Calu3 (cell line): Measurements from ENCODE around the gene CNPY4. TPM values are rescaled to one million over a fixed set of nuclear protein-coding genes. Genes with fewer than 3 reads are reported as not detected.
A peak's percentile ranks its signal among the peaks of the same experiment; 100 is the strongest.

Source experiments
- BruUV-seq: library from RNA; stranded (reverse); fragments of 400-500 nt; replicated peaks from 2 replicates; lab custom pipeline; 2021; lab: Mats Ljungman, UMichigan
- CTCF ChIA-PET: fragments of 300-600 bp; sonication (Branson Sonifier 250); formaldehyde crosslinking; loops from one replicate; lab custom pipeline; 2022; ENCODE audit warnings: antibody characterized with exemption; lab: Charles Lee
- DNase-seq: peaks from one replicate; pipeline ENCODE4 v3.0.0; 2022
- H3K27ac Mint-ChIP-seq: one replicate; pipeline ENCODE4 v1.8.0; 2022; ENCODE audit warnings: mixed read lengths; ENCODE audit not compliant: unreplicated experiment
- H3K27me3 Mint-ChIP-seq: one replicate; pipeline ENCODE4 v1.8.0; 2022; ENCODE audit warnings: mixed read lengths; ENCODE audit not compliant: unreplicated experiment
- H3K36me3 Mint-ChIP-seq: one replicate; pipeline ENCODE4 v1.8.0; 2022; ENCODE audit warnings: mild to moderate bottlenecking, moderate library complexity, mixed read lengths; ENCODE audit not compliant: insufficient read depth, unreplicated experiment
- H3K4me1 Mint-ChIP-seq: one replicate; pipeline ENCODE4 v1.8.0; 2022; ENCODE audit warnings: mild to moderate bottlenecking, low read depth, mixed read lengths; ENCODE audit not compliant: unreplicated experiment
- H3K4me3 Mint-ChIP-seq: one replicate; pipeline ENCODE4 v1.8.0; 2022; ENCODE audit warnings: mild to moderate bottlenecking, low read depth, moderate library complexity, mixed read lengths; ENCODE audit not compliant: unreplicated experiment
- H3K9me3 Mint-ChIP-seq: one replicate; pipeline ENCODE4 v1.8.0; 2022; ENCODE audit warnings: low read depth, mixed read lengths; ENCODE audit not compliant: unreplicated experiment
- intact Hi-C: fragments of 100-400 bp; cut with micrococcal nuclease; formaldehyde crosslinking; loops from one replicate; pipeline ENCODE4 v1.10.0; 2022; ENCODE audit not compliant: unreplicated experiment
- total RNA-seq: library from RNA; stranded (reverse); gene quantifications from 2 replicates; pipeline ENCODE4 v1.2.3, GENCODE V29; 2022
- TF ChIP-seq, protein P1 (sequence below): fragments of 200-600 bp; IDR thresholded peaks from one replicate; pipeline ENCODE4 v1.8.0; 2022; ENCODE audit warnings: antibody characterized with exemption; ENCODE audit not compliant: unreplicated experiment

CNPY4 gene
- total RNA-seq, 1 experiment from 2014 or later, result 5.9 TPM

DNA sequence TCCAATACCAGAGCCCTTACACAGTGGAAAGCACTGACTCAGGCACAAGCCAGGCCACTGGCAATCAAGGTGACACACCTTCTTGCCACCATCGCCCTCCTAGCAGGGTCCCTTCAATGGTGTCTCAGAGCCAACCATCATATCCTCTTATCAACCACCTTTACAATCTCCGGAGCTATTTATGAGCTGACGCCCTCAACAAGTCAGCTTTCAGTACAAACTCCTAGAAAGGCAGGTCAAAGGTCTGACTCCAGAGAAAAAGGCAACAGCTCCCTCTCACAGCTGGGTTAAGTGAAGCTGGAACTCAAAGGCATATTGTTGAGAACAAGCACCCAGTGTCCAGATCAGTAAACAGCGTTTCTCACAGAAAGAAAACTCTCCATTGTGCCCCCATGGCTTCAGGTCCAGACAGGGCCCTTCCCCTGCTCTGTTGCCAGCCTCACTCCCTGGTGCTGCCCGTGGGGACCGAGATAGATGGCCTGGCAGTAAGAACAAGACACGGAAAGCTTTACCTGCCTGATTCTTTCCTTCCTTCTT, 40.3 kb upstream of the CNPY4 start:
- no peak overlapping the region for H3K27ac Mint-ChIP-seq
- peak overlapping the region; percentile 20 for H3K4me3 Mint-ChIP-seq
- intact Hi-C loops, result no loop called here
- peaks cover 75% of the 10 kb centered on the region for H3K36me3 Mint-ChIP-seq
- peaks cover 3% of the 10 kb centered on the region for H3K9me3 Mint-ChIP-seq
- CTCF ChIA-PET, result interaction anchor here (0.7 kb wide), 1 partner anchor 9 kb away, joined by 3 read pairs; no protein-coding TSS in a partner anchor
- no peaks in the 10 kb centered on the region for H3K27me3 Mint-ChIP-seq
- TF ChIP-seq, protein P1, sequence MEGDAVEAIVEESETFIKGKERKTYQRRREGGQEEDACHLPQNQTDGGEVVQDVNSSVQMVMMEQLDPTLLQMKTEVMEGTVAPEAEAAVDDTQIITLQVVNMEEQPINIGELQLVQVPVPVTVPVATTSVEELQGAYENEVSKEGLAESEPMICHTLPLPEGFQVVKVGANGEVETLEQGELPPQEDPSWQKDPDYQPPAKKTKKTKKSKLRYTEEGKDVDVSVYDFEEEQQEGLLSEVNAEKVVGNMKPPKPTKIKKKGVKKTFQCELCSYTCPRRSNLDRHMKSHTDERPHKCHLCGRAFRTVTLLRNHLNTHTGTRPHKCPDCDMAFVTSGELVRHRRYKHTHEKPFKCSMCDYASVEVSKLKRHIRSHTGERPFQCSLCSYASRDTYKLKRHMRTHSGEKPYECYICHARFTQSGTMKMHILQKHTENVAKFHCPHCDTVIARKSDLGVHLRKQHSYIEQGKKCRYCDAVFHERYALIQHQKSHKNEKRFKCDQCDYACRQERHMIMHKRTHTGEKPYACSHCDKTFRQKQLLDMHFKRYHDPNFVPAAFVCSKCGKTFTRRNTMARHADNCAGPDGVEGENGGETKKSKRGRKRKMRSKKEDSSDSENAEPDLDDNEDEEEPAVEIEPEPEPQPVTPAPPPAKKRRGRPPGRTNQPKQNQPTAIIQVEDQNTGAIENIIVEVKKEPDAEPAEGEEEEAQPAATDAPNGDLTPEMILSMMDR, result no peak
- no peak for DNase-seq
- H3K4me1 Mint-ChIP-seq, result peaks cover 11% of the 10 kb centered on the region
- BruUV-seq, result no TSS peak

DNA sequence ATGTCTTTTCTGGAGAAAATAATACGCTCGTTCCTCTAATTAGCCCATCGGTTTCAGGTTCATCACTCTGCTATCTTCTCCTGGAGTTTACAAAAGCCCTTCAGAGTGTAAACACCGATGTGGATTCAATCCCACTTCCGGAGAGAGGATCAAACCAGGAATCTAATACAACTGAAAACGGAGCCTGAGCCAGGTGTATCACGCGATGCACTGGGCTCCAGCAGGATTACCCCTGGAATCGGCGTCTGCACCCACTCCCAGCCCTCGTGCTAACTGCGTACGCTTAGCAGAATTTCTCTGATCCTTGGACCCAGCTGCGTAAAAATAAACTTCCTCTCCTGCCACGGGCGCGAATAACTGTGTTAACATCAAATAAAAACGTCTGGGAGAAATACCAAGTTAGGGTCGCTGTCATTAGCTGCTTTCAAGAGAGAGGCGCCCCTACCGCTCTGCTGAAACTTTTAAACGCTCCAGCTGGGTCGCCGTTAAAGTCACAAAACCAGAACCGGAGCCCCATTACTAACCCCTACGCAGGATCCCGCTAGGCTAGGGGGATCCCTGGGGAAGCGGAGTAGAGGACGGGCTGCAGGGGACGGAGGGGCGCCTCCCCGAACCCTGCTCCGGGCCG, 38.4 kb upstream of the CNPY4 start:
- no peaks in the 10 kb centered on the region for H3K9me3 Mint-ChIP-seq
- BruUV-seq, result TSS peak; percentile 59
- TF ChIP-seq, protein P1, result no peak
- peak overlapping the region; percentile 80 for H3K4me3 Mint-ChIP-seq
- peaks cover 11% of the 10 kb centered on the region for H3K4me1 Mint-ChIP-seq
- peaks cover 56% of the 10 kb centered on the region for H3K36me3 Mint-ChIP-seq
- intact Hi-C loops, result no loop called here
- DNase-seq, result no peak
- H3K27me3 Mint-ChIP-seq, result no peaks in the 10 kb centered on the region
- H3K27ac Mint-ChIP-seq, result peak overlapping the region; percentile 85
- CTCF ChIA-PET, result no interaction called here

DNA sequence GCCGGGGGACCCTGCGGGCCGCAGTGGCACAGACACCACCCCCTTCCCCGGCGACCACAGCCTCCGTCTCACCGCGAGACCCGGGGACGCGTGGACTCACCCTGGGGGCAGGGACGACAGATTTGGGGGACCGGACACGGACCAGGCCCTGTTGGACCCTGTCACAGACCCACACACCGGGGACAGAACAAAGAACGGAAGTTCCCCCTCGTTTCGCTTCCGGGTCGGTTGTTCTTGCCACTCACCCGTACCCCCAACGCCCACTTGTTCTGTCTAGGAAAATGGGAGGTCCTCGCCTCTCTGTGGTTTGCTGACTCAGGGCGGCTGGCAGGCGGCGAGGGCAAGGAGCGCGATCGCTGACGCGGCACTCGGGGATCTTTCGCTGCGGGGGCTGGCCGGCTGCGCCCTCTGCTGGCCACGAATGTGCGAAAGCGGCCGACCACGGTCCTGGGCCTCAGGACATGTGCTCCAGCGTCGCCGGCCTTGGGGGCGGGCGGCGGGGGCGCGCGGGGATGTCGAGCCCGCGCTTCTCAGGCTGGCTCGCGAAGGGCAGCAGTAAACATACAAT, 37.8 kb upstream of the CNPY4 start, which contains the start of gene ZNF3:
ZNF3 (minus strand) TSS at position 189 of the 568 bp plus-strand sequence. CDS start 4,366 bp downstream, outside the sequence.
- CTCF ChIA-PET, result interaction anchor here (1.2 kb wide), 1 partner anchor 88 kb away, joined by 11 read pairs; no protein-coding TSS in a partner anchor

DNA sequence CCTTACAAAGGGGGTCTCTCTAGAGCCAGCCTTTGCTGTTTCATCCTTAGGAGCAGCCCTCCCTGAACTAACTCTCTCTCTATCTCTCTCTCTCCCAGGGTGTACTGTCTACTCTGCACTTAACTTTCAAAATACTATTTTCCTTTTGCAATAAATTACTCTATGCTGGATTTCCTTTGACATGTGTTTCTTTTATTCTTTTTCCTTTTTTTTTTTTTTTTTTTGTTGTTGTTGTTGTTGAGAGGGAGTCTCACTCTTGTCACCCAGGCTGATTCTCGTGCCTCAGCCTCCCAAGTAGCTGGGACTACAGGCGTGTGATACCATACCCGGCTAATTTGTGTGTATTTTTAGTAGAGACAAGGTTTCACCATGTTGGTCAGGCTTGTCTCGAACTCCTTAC, 36.5 kb upstream of the CNPY4 start:
- BruUV-seq, result no TSS peak
- H3K4me1 Mint-ChIP-seq, result peaks cover 11% of the 10 kb centered on the region
- H3K36me3 Mint-ChIP-seq, result peaks cover 41% of the 10 kb centered on the region
- DNase-seq, result no peak
- peak overlapping the region; percentile 64 for H3K27ac Mint-ChIP-seq
- CTCF ChIA-PET, result interaction anchor here (0.7 to 1.2 kb wide), 4 partner anchors 31 to 103 kb away, joined by 3 to 11 read pairs (median 3); no protein-coding TSS in a partner anchor
- H3K4me3 Mint-ChIP-seq, result peak overlapping the region; percentile 80
- TF ChIP-seq, protein P1, result no peak
- H3K9me3 Mint-ChIP-seq, result no peaks in the 10 kb centered on the region
- H3K27me3 Mint-ChIP-seq, result no peaks in the 10 kb centered on the region
- intact Hi-C loops, result no loop called here

More for the DNA sequence above, 37.8 kb upstream of the CNPY4 start, which contains the start of gene ZNF3:
- Mint-ChIP-seq H3K9me3 (no peaks in the 10 kb centered on the region), H3K27me3 (no peaks in the 10 kb centered on the region), H3K27ac (peak within 1 kb of the TSS; percentile 85), H3K4me3 (peak within 1 kb of the TSS; percentile 80), H3K4me1 (peaks cover 11% of the 10 kb centered on the region), H3K36me3 (peaks cover 50% of the 10 kb centered on the region)
- TF ChIP-seq, protein P1, result peak; percentile 69
- BruUV-seq, result no TSS peak
- intact Hi-C loops, result no loop called here
- peak; percentile 95 for DNase-seq
